HUES6 (cell line): Measurements from ENCODE around the gene OR2T27.
"Not testable (repeated sequence)": the region's sequence is repeated elsewhere in the genome, so short reads cannot be mapped to it uniquely, and the experiment has no call there.

Experiments
- H3K27ac ChIP-seq: 2 replicates; pipeline ENCODE4 v1.7.0; 2013; ENCODE audit warnings: low read depth, mild to moderate bottlenecking, low read length, inconsistent platforms
- H3K27me3 ChIP-seq: 2 replicates; pipeline ENCODE4 v1.6.1; 2013; ENCODE audit warnings: low read length; ENCODE audit not compliant: control insufficient read depth, insufficient read depth
- H3K36me3 ChIP-seq: 2 replicates; pipeline ENCODE4 v1.6.1; 2013; ENCODE audit warnings: low read length; ENCODE audit not compliant: control insufficient read depth, insufficient read depth
- H3K4me1 ChIP-seq: 2 replicates; pipeline ENCODE4 v1.6.1; 2013; ENCODE audit warnings: low read length; ENCODE audit not compliant: control insufficient read depth, insufficient read depth
- H3K4me3 ChIP-seq: 2 replicates; pipeline ENCODE4 v1.5.1; 2013; ENCODE audit warnings: low read depth, low read length
- H3K9ac ChIP-seq: one replicate; pipeline ENCODE4 v1.6.1; 2013; ENCODE audit warnings: mild to moderate bottlenecking, low read length
- H3K9me3 ChIP-seq: 2 replicates; pipeline ENCODE4 v1.6.1; 2013; ENCODE audit warnings: low read depth, low read length; ENCODE audit not compliant: control insufficient read depth, insufficient read depth

Gene OR2T27

DNA sequence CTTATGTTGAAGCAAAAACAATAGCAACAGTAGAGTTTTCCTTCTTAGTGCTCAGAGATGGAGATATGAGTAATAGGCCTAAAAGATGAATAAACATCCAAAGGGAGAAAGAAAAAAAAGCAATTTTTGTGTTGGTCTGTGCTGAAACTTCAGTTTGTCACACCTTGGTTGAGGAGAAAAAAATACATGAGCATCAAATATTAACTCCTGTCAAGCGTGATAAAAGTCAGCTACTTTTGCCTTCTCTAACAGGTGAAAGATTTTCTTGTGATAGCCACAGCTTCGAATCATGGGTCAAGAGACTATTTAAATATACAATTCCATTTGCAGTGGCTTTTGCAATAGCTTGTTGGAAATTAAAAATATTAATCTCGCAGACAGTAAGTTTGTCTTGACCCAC is 14.4 kb downstream of the OR2T27 start:
- not testable (repeated sequence) for H3K27ac ChIP-seq, H3K9ac ChIP-seq, H3K9me3 ChIP-seq, H3K36me3 ChIP-seq, H3K4me1 ChIP-seq, H3K27me3 ChIP-seq, H3K4me3 ChIP-seq

GRCh38 chr1:248639652-248640051 is 15.7 kb downstream of the OR2T27 start:
- H3K4me1 ChIP-seq, H3K9me3 ChIP-seq, H3K27ac ChIP-seq, H3K36me3 ChIP-seq, H3K4me3 ChIP-seq, H3K9ac ChIP-seq, H3K27me3 ChIP-seq: not testable (repeated sequence)

GRCh38 chr1:248636612-248637011 is 18.7 kb downstream of the OR2T27 start:
- not testable (repeated sequence) for H3K9me3 ChIP-seq, H3K4me3 ChIP-seq, H3K4me1 ChIP-seq, H3K36me3 ChIP-seq, H3K27me3 ChIP-seq, H3K9ac ChIP-seq, H3K27ac ChIP-seq

GRCh38 chr1:248634991-248635390 is 20.3 kb downstream of the OR2T27 start, which contains the start of gene OR2T11:
OR2T11 (minus strand) TSS chr1:248635091; CDS start chr1:248627128, 7,963 bp downstream.
- not testable (repeated sequence) for H3K9me3 ChIP-seq, H3K4me3 ChIP-seq, H3K9ac ChIP-seq, H3K27ac ChIP-seq, H3K27me3 ChIP-seq, H3K4me1 ChIP-seq, H3K36me3 ChIP-seq

DNA sequence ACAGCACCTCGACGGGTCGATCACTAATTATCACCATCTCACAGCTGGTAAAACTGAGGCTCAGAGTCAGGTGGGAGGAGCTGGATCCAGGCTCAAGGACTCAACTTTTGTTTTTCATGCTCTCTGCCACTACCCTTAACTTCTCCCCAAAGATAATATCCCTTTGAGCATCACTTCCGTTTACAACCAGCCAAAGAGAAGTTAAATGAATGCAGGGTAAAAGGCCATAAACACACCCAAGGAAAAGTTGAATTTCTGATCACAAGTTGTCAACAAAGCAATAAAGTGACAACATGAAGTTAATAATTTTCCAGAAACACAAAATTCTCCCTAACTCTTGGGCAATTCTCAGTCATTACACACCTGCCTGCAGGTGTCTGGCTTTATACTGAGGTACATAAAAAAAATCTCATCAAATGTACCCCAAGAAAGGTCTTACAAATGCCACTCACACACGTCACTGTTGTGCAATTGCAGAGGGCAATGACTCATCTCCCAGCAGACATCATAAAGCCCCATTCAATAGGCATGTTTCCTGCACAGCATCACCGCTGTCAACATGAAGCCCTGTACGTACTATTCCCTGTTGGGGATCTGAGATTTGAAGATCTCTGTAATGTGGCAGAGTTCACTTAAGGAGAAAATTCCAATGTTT is 23.8 kb downstream of the OR2T27 start:
- Histone ChIP-seq H3K36me3 (no peaks in the 10 kb centered on the region), H3K4me1 (no peaks in the 10 kb centered on the region), H3K9ac (no peak overlapping the region), H3K27ac (no peak overlapping the region), H3K27me3 (no peaks in the 10 kb centered on the region), H3K9me3 (peaks cover 28% of the 10 kb centered on the region; the same call in 1 of the 2 replicates), H3K4me3 (no peak overlapping the region)

DNA sequence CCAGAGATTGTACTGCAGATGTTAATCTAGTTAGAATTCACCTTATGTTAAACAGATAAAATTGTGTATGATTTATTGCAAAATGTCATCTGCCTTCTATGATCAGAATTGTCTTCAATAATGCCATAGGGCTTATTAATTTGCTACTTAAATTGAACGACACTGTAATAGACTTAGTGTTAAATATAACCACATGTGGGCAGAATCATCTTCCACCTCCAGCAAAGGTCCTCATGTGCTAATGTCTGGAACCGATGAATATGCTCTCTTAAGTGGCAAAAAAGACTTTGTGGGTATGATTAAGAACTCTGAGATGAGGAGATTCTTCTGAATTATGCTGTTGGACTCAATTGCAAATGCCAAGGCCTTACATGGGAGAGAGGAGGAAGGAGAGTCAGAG is 24.8 kb downstream of the OR2T27 start:
- Histone ChIP-seq H3K4me1 (no peaks in the 10 kb centered on the region), H3K27ac (no peak overlapping the region), H3K9ac (no peak overlapping the region), H3K4me3 (no peak overlapping the region), H3K9me3 (peaks cover 35% of the 10 kb centered on the region; the same call in 1 of the 2 replicates), H3K27me3 (no peaks in the 10 kb centered on the region), H3K36me3 (no peaks in the 10 kb centered on the region)

DNA sequence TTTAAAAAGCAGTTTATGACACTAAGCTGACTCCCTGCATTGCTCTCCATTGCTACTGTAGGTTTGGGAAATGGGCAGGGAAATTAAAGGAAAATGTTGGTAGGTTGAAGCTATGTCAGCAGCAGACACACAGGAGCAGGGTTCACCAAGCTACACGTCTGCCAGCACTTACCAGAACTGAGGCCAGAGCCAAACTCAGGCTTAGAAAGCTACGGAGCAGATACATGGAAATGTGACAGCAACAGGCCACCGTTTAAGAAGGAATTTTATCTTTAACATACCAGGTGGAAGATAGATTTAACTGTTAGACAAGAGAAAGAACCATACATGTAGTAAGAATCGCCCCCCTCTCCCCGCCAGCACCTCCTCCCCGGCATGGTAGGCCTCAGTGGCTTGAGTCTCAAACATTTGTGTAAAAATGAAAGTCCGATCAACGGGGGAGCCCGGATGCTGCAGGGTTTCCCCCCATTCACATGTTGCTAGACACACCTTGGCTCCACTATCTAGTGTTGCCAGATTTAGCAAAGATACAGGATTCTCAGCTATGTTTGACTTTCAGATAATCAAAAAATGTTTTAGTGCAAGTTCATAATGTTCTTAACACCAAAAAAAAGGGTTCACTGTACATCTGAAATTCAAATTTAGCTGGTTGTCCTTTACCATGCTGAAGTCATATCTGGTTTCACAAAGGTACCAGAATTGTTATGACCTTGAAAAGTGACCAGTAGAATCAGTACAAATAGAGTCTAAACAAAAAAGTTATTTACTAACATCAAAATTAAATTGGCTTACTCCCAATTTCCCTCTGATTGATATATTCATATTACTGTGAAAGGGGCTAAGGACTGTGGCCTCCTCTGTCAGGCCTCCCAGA is 27.1 kb downstream of the OR2T27 start:
- Histone ChIP-seq H3K4me1 (no peaks in the 10 kb centered on the region), H3K4me3 (no peak overlapping the region)

DNA sequence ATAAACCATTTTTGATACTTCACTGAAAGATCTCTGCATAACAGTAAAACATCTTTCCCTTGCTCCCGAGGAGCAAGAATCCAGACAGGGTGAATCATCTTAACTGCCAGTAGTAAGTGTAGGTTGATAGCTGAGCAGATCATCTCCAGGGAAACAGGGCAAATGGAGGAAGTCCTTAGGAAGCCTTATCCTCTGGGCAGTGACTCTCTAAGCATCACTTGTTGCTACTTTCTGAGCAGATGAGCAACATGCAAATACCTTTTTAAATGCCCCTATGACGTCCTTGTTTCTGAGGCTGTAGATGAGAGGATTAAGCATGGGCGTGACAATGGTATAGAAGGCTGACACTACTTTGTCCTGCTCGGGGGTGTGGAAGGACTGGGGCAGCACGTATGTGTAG is 29.4 kb downstream of the OR2T27 start:
- H3K27ac ChIP-seq = no peak overlapping the region
- H3K4me1 ChIP-seq = no peaks in the 10 kb centered on the region
- H3K9ac ChIP-seq = no peak overlapping the region
- no peaks in the 10 kb centered on the region for H3K36me3 ChIP-seq
- no peak overlapping the region for H3K4me3 ChIP-seq
- no peaks in the 10 kb centered on the region for H3K27me3 ChIP-seq
- H3K9me3 ChIP-seq = peaks cover 42% of the 10 kb centered on the region; the same call in 1 of the 2 replicates

More for the DNA sequence above, 27.1 kb downstream of the OR2T27 start:
- Histone ChIP-seq H3K27me3 (no peaks in the 10 kb centered on the region), H3K9ac (no peak overlapping the region), H3K27ac (no peak overlapping the region), H3K36me3 (no peaks in the 10 kb centered on the region), H3K9me3 (peaks cover 41% of the 10 kb centered on the region; the same call in 1 of the 2 replicates)

DNA sequence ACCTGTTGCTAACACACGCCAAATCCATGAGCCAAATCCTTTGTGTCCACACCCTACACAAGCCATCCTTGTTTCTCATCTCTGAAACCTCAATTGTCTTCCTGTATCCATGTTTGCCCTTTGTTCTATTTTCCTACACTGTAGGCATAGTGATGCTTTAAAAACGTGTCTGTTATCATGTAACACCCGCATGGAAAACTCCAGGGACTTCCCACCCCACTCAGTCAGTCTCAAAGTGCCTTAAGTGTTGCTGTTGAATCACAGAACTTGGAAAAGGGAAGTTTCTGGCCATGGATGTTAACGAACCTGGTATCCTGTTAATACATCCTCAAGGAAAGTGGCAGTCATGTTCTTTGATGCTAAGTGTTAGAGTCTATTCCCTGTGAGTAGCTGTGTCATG is 30.2 kb downstream of the OR2T27 start:
- H3K36me3 ChIP-seq = no peaks in the 10 kb centered on the region
- H3K27ac ChIP-seq = no peak overlapping the region
- no peaks in the 10 kb centered on the region for H3K4me1 ChIP-seq
- no peak overlapping the region for H3K4me3 ChIP-seq
- peaks cover 40% of the 10 kb centered on the region; the same call in 1 of the 2 replicates for H3K9me3 ChIP-seq
- H3K27me3 ChIP-seq = no peaks in the 10 kb centered on the region
- H3K9ac ChIP-seq = no peak overlapping the region

GRCh38 chr1:248622570-248623001 is 32.7 kb downstream of the OR2T27 start:
- no peaks in the 10 kb centered on the region for H3K4me1 ChIP-seq
- H3K27ac ChIP-seq = no peak overlapping the region
- no peak overlapping the region for H3K4me3 ChIP-seq
- no peaks in the 10 kb centered on the region for H3K27me3 ChIP-seq
- peaks cover 35% of the 10 kb centered on the region; the same call in 1 of the 2 replicates for H3K9me3 ChIP-seq
- no peaks in the 10 kb centered on the region for H3K36me3 ChIP-seq
- H3K9ac ChIP-seq = no peak overlapping the region

GRCh38 chr1:248621770-248622169 is 33.6 kb downstream of the OR2T27 start:
- Histone ChIP-seq H3K27me3 (no peaks in the 10 kb centered on the region), H3K27ac (no peak overlapping the region), H3K4me3 (no peak overlapping the region), H3K36me3 (no peaks in the 10 kb centered on the region), H3K9ac (no peak overlapping the region), H3K9me3 (peaks cover 29% of the 10 kb centered on the region; the same call in 1 of the 2 replicates), H3K4me1 (no peaks in the 10 kb centered on the region)
